ENCODE measurements around the gene DUT. TPM values are rescaled to one million over a fixed set of nuclear protein-coding genes. Genes with fewer than 3 reads are reported as not detected.

DUT gene
- total and polyA plus RNA-seq, 2 of the 8 experiments (the other 6 are each of a cell fraction or from before 2014, with no cell fraction given), result 71.5 to 246 TPM

DNA sequence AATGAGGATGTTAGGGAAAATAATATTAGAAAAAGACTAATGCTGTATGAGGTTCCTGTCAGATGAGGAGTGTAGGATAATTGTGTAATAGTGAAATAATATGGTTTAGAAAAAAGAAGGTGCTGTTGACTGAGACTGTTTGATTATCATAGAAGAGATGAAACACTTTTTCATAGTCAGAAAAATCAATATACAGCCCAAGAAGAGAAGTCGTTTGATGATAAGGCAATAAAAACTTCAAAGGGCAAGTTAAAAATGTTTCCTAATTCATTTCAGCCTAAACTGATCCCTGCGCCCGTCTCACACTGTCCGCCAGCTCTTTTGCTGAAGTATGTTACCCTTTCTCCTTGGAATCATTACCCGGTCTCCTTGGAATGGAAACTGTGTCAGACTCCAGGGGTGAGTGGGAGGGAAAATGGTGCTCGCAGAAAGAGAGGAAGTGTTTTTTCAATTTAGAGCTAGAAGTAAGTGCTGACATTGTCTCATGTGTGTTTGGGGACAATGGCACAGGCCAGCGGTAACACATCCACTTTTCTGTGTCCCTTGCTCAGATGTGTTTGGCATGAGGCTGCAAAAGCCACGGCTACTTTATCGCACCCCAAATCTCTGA lies 23.6 kb downstream of the DUT start:
- no peak for FAIRE-seq

More for the DNA sequence above, 23.6 kb downstream of the DUT start:
- no peaks in the 10 kb centered on the region for H3K27me3 ChIP-seq (replicated peaks in 1 of 4; ENCODE audit: control insufficient read depth in 3 of 4, extremely low read depth in 1 of 4, insufficient read depth in 3 of 4, low read length in 3 of 4)
- no peak overlapping the region for H3K56ac ChIP-seq (replicated peaks; ENCODE audit: insufficient read length, low read depth, low read length)
- CTCF ChIA-PET (ENCODE audit: partially characterized antibody), result interaction anchor here (0.7 to 5.3 kb wide), 10 partner anchors 15 to 270 kb away, joined by 3 to 36 read pairs (median 4); no protein-coding TSS in a partner anchor
- no peak overlapping the region; the same call in 1 of the 2 replicates for H4K8ac ChIP-seq (ENCODE audit: extremely low read depth, insufficient read depth, low read length)
- no peaks in the 10 kb centered on the region for H3K79me2 ChIP-seq (ENCODE audit: control insufficient read depth in 1 of 2, insufficient read depth in 2 of 2, low read length in 2 of 2)
- no peak overlapping the region for H3K23ac ChIP-seq (ENCODE audit: insufficient read length)
- H3K9me3 ChIP-seq (ENCODE audit: insufficient read depth in 2 of 2, low read depth in 1 of 2, low read length in 1 of 2), result no peaks in the 10 kb centered on the region
- no peaks in the 10 kb centered on the region for H3K79me1 ChIP-seq (ENCODE audit: low read depth, low read length)
- H3K4me2 ChIP-seq (ENCODE audit: insufficient read depth in 1 of 2, low read depth in 2 of 2, low read length in 2 of 2), result no peak overlapping the region
- no peak overlapping the region for H2BK12ac ChIP-seq (ENCODE audit: low read depth, low read length)
- POLR2A ChIA-PET (ENCODE audit: partially characterized antibody), result no interaction called here
- no peak overlapping the region for H3K14ac ChIP-seq (ENCODE audit: insufficient read length)
- no peak overlapping the region for H4K91ac ChIP-seq (replicated peaks; ENCODE audit: insufficient read length, low read length)
- no peak overlapping the region for H2BK5ac ChIP-seq (ENCODE audit: low read depth, low read length)
- no peaks in the 10 kb centered on the region for H4K20me1 ChIP-seq (replicated peaks in 1 of 2; ENCODE audit: control insufficient read depth in 1 of 2, insufficient read depth in 2 of 2, low read length in 2 of 2)
- H3K23me2 ChIP-seq (ENCODE audit: low read depth, low read length), result no peaks in the 10 kb centered on the region
- TF ChIP-seq MAX (IDR thresholded peaks at IDR 0.05) (no peak), TBP (IDR thresholded peaks at IDR 0.05; ENCODE audit: low read depth, low read length) (no peak), SP1 (IDR thresholded peaks at IDR 0.05; ENCODE audit: low read depth, low read length) (no peak), SRF (IDR thresholded peaks at IDR 0.05; ENCODE audit: low read depth, low read length) (no peak), EP300 (IDR thresholded peaks at IDR 0.05; ENCODE audit: borderline replicate concordance in 1 of 2, low read depth in 2 of 2, low read length in 2 of 2) (no peak)
- H2BK120ac ChIP-seq (replicated peaks; ENCODE audit: low read depth, low read length), result no peak overlapping the region
- no peak overlapping the region for H3K27ac ChIP-seq (ENCODE audit: low read depth, low read length)
- no peaks in the 10 kb centered on the region for H3K4me1 ChIP-seq (replicated peaks in 1 of 4; ENCODE audit: control insufficient read depth in 3 of 4, insufficient read depth in 4 of 4, low read length in 3 of 4)
- H2AFZ ChIP-seq (ENCODE audit: low read length), result no peak overlapping the region
- no peak overlapping the region for H3K18ac ChIP-seq (ENCODE audit: extremely low read depth, low read length)
- H2BK15ac ChIP-seq (ENCODE audit: low read length), result no peak overlapping the region
- H2BK20ac ChIP-seq (ENCODE audit: low read length), result no peak overlapping the region
- DNase-seq (ENCODE audit: low read depth in 1 of 2, low spot score in 2 of 2), result no peak
- no peak overlapping the region for H4K5ac ChIP-seq (ENCODE audit: insufficient read length, low read depth, low read length)
- no peak overlapping the region for H3K4me3 ChIP-seq (ENCODE audit: extremely low read depth in 1 of 4, insufficient read depth in 2 of 4, low read depth in 3 of 4, low read length in 4 of 4)
- WGBS, 2 experiments (ENCODE audit: extremely low coverage in 1 of 2, insufficient coverage in 1 of 2, insufficient read length in 1 of 2, insufficient replicate concordance in 2 of 2, low coverage in 1 of 2, low lambda C conversion rate in 2 of 2, missing lambda C conversion rate in 1 of 2), result 85% methylated on average over 9 of the region's 9 CpGs; no CpG with 5 or more reads in 1 of the 2 experiments
- no peaks in the 10 kb centered on the region for H3K36me3 ChIP-seq (ENCODE audit: control insufficient read depth in 2 of 4, insufficient read depth in 4 of 4, low read length in 3 of 4)
- H2AK5ac ChIP-seq (ENCODE audit: low read depth, low read length), result no peak overlapping the region
- no peak overlapping the region for H3K4ac ChIP-seq (replicated peaks; ENCODE audit: insufficient read length, low read depth, low read length)
- H3K9ac ChIP-seq (replicated peaks in 1 of 4; ENCODE audit: extremely low read depth in 1 of 4, low read depth in 3 of 4, low read length in 3 of 4), result no peak overlapping the region

Data from H1 (cell line).